ENCODE data around the gene ZDHHC11.

GRCh38 chr5:893137-893506 lies 42.3 kb upstream of the ZDHHC11 start:
- TF ChIP-seq, protein P1, sequence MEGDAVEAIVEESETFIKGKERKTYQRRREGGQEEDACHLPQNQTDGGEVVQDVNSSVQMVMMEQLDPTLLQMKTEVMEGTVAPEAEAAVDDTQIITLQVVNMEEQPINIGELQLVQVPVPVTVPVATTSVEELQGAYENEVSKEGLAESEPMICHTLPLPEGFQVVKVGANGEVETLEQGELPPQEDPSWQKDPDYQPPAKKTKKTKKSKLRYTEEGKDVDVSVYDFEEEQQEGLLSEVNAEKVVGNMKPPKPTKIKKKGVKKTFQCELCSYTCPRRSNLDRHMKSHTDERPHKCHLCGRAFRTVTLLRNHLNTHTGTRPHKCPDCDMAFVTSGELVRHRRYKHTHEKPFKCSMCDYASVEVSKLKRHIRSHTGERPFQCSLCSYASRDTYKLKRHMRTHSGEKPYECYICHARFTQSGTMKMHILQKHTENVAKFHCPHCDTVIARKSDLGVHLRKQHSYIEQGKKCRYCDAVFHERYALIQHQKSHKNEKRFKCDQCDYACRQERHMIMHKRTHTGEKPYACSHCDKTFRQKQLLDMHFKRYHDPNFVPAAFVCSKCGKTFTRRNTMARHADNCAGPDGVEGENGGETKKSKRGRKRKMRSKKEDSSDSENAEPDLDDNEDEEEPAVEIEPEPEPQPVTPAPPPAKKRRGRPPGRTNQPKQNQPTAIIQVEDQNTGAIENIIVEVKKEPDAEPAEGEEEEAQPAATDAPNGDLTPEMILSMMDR (IDR thresholded peaks at IDR 0.05) = no peak
- TF ChIP-seq POLR2AphosphoS5 (IDR thresholded peaks at IDR 0.05) (no peak), POLR2A (IDR thresholded peaks at IDR 0.05) (no peak)
